ENCODE data around the gene NPPA.

DNA sequence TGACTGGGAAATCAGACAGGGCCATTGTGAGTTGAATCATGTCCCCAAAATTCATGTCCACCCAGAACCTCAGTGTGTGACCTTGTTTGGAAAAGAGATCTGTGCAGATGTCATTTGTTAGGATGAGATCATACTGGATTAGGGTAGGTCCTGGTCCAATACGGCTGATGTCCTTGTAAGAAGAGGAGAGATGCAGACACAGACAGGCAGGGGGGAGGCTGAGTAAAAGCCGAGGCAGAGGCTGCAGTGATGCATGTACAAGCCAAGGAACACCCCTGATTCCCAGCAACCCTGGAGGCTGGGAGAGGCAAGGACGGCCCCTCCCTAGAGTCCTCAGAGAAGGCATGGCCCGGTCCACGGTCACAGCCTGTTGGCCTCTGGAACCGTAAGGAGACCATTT lies 27.0 kb upstream of the NPPA start:
- TF ChIP-seq, protein P1, sequence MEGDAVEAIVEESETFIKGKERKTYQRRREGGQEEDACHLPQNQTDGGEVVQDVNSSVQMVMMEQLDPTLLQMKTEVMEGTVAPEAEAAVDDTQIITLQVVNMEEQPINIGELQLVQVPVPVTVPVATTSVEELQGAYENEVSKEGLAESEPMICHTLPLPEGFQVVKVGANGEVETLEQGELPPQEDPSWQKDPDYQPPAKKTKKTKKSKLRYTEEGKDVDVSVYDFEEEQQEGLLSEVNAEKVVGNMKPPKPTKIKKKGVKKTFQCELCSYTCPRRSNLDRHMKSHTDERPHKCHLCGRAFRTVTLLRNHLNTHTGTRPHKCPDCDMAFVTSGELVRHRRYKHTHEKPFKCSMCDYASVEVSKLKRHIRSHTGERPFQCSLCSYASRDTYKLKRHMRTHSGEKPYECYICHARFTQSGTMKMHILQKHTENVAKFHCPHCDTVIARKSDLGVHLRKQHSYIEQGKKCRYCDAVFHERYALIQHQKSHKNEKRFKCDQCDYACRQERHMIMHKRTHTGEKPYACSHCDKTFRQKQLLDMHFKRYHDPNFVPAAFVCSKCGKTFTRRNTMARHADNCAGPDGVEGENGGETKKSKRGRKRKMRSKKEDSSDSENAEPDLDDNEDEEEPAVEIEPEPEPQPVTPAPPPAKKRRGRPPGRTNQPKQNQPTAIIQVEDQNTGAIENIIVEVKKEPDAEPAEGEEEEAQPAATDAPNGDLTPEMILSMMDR (IDR thresholded peaks at IDR 0.05) = no peak
- TF ChIP-seq POLR2A (IDR thresholded peaks at IDR 0.05) = no peak
